ENCODE results near the gene PADI3. TPM values are rescaled to one million over a fixed set of nuclear protein-coding genes. Genes with fewer than 3 reads are reported as not detected.

The PADI3 gene
- polyA plus RNA-seq, 3 donors, result 0.01 TPM; not detected in 2

- Histone ChIP-seq H2AFZ (ENCODE audit: insufficient read depth, low read depth, low read length, poor library complexity, severe bottlenecking) (peak overlapping the region; percentile 55), H3K36me3 (replicated peaks in 1 of 2; ENCODE audit: control insufficient read depth in 1 of 2, insufficient read depth in 2 of 2, low read length in 2 of 2) (no peaks in the 10 kb centered on the region), H3K9me3 (replicated peaks in 1 of 2; ENCODE audit: control insufficient read depth in 1 of 2, insufficient read depth in 1 of 2, low read length in 2 of 2) (no peaks in the 10 kb centered on the region), H4K20me1 (ENCODE audit: insufficient read depth, low read length) (no peaks in the 10 kb centered on the region), H3K9ac (ENCODE audit: insufficient read depth, low read length, poor library complexity, severe bottlenecking) (no peak overlapping the region), H3K4me3 (replicated peaks in 1 of 3; ENCODE audit: low read depth in 2 of 3, low read length in 3 of 3) (peak overlapping the region in 1 of 3 experiments; percentile 47), H3K79me2 (ENCODE audit: insufficient read depth, low read length) (no peaks in the 10 kb centered on the region), H3K4me2 (replicated peaks; ENCODE audit: extremely low read depth, low read length, poor library complexity, severe bottlenecking) (peak overlapping the region; percentile 44), H3K27ac (ENCODE audit: low read depth in 1 of 2, low read length in 2 of 2) (peak overlapping the region; percentile 54 to 76), H3K27me3 (ENCODE audit: control insufficient read depth in 2 of 2, insufficient read depth in 2 of 2, low read length in 2 of 2) (no peaks in the 10 kb centered on the region), H3K4me1 (ENCODE audit: control insufficient read depth in 1 of 2, insufficient read depth in 2 of 2, low read length in 2 of 2) (peaks cover 34 to 37% of the 10 kb centered on the region in 2 donors)
- peak overlapping the region; percentile 58 to 86 for H3K4me3 Mint-ChIP-seq
- no peak for TF ChIP-seq CTCF (IDR thresholded peaks at IDR 0.05)
- H3K27ac Mint-ChIP-seq, result peak overlapping the region; percentile 81 to 95 (median 94)
- peaks cover 32% of the 10 kb centered on the region for H3K4me1 Mint-ChIP-seq
- peaks cover 0 to 3% (median 0%) of the 10 kb centered on the region in 7 donors for H3K9me3 Mint-ChIP-seq
- peak; percentile 86 to 94 (median 92) for DNase-seq
- 0% methylated on average over 2 of the region's 4 CpGs for WGBS (ENCODE audit: insufficient coverage)
- intact Hi-C loops (cut with micrococcal nuclease), result no loop called here
- peaks cover 0 to 3% of the 10 kb centered on the region in 2 donors for H3K36me3 Mint-ChIP-seq
- peaks cover 4 to 12% (median 10%) of the 10 kb centered on the region in 3 donors for H3K27me3 Mint-ChIP-seq (ENCODE audit: low read depth in 3 of 3)
These were observed 41.9 kb upstream of the PADI3 start for GRCh38 chr1:17207046-17207445.

- peak overlapping the region; percentile 44 for H3K4me2 ChIP-seq (replicated peaks; ENCODE audit: extremely low read depth, low read length, poor library complexity, severe bottlenecking)
- no peaks in the 10 kb centered on the region for H3K9me3 ChIP-seq (replicated peaks in 1 of 2; ENCODE audit: control insufficient read depth in 1 of 2, insufficient read depth in 1 of 2, low read length in 2 of 2)
- intact Hi-C loops (cut with micrococcal nuclease), result no loop called here
- H3K36me3 ChIP-seq (replicated peaks in 1 of 2; ENCODE audit: control insufficient read depth in 1 of 2, insufficient read depth in 2 of 2, low read length in 2 of 2), result no peaks in the 10 kb centered on the region
- H3K27ac Mint-ChIP-seq, result peak overlapping the region; percentile 49 to 95 (median 94)
- H3K27me3 Mint-ChIP-seq (ENCODE audit: low read depth in 3 of 3), result peaks cover 6 to 10% (median 9%) of the 10 kb centered on the region in 3 donors
- no peak for TF ChIP-seq CTCF (IDR thresholded peaks at IDR 0.05)
- H4K20me1 ChIP-seq (ENCODE audit: insufficient read depth, low read length), result no peaks in the 10 kb centered on the region
- no peak overlapping the region for H2AFZ ChIP-seq (ENCODE audit: insufficient read depth, low read depth, low read length, poor library complexity, severe bottlenecking)
- DNase-seq, result peak; percentile 52 to 67 (median 62)
- H3K9ac ChIP-seq (ENCODE audit: insufficient read depth, low read length, poor library complexity, severe bottlenecking), result no peak overlapping the region
- peak overlapping the region; percentile 54 to 76 for H3K27ac ChIP-seq (ENCODE audit: low read depth in 1 of 2, low read length in 2 of 2)
- 25% methylated on average over 4 of the region's 5 CpGs for WGBS (ENCODE audit: insufficient coverage)
- H3K4me1 ChIP-seq (ENCODE audit: control insufficient read depth in 1 of 2, insufficient read depth in 2 of 2, low read length in 2 of 2), result peaks cover 38 to 41% of the 10 kb centered on the region in 2 donors
- no peaks in the 10 kb centered on the region for H3K79me2 ChIP-seq (ENCODE audit: insufficient read depth, low read length)
- H3K4me3 Mint-ChIP-seq, result peak overlapping the region; percentile 58 to 86
- peak overlapping the region in 1 of 3 experiments; percentile 47 for H3K4me3 ChIP-seq (replicated peaks in 1 of 3; ENCODE audit: low read depth in 2 of 3, low read length in 3 of 3)
- no peaks in the 10 kb centered on the region for H3K27me3 ChIP-seq (ENCODE audit: control insufficient read depth in 2 of 2, insufficient read depth in 2 of 2, low read length in 2 of 2)
- H3K9me3 Mint-ChIP-seq, result peaks cover 0 to 3% (median 0%) of the 10 kb centered on the region in 7 donors
- H3K36me3 Mint-ChIP-seq, result peaks cover 0 to 3% of the 10 kb centered on the region in 2 donors
- peaks cover 35% of the 10 kb centered on the region for H3K4me1 Mint-ChIP-seq
These were observed 41.4 kb upstream of the PADI3 start for GRCh38 chr1:17207540-17207939.

Measured in CD14-positive monocyte (primary cell).